Muscle layer of duodenum (tissue), 2 donors: Measurements from ENCODE around the gene C6orf52.
"Not testable (repeated sequence)": the region's sequence is repeated elsewhere in the genome, so short reads cannot be mapped to it uniquely, and the experiment has no call there.

Source experiments
- H3K27ac ChIP-seq: one replicate; pipeline ENCODE4 v1.7.0; 2013; ENCODE audit warnings: mild to moderate bottlenecking, low read length
- H3K27me3 ChIP-seq: one replicate; pipeline ENCODE4 v1.7.0; 2013; ENCODE audit warnings: low read depth, mild to moderate bottlenecking, control low read depth, low read length
- H3K36me3 ChIP-seq, 2 donors: one replicate each; pipeline ENCODE4 v1.7.0; 2013; ENCODE audit warnings: low read length in 2 of 2, control low read depth in 1 of 2, mild to moderate bottlenecking in 1 of 2; ENCODE audit not compliant: insufficient read depth in 2 of 2, control insufficient read depth in 1 of 2
- H3K4me1 ChIP-seq, 2 donors: one replicate each; pipeline ENCODE4 v1.7.0; 2013; ENCODE audit warnings: low read length in 2 of 2, mild to moderate bottlenecking in 2 of 2, control low read depth in 1 of 2, moderate library complexity in 1 of 2; ENCODE audit not compliant: insufficient read depth in 2 of 2, control insufficient read depth in 1 of 2
- H3K4me3 ChIP-seq, 2 donors: one replicate each; pipeline ENCODE4 v1.7.0; 2013; ENCODE audit warnings: low read length in 2 of 2, low read depth in 1 of 2, mild to moderate bottlenecking in 1 of 2
- H3K9me3 ChIP-seq, 2 donors: one replicate each; pipeline ENCODE4 v1.7.0; 2013; ENCODE audit warnings: low read length in 2 of 2, control low read depth in 1 of 2, mild to moderate bottlenecking in 1 of 2; ENCODE audit not compliant: control insufficient read depth in 1 of 2
- donor health status: healthy.

Gene C6orf52

DNA sequence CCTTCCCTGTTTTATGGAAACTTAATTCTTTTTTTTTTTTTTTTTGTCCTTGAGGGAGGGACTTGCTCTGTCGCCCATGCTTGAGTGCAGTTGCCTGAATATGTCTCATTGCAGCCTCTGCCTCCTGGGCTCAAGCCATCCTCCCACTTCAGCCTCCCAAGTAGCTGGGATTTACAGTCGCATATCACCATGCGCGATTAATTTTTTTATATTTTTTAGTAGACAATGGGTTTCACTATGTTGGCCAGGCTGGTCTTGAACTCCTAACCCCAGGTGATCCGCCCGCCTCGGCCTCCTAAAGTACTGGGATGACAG lies 29.1 kb upstream of the C6orf52 start:
- peaks cover 0 to 20% of the 10 kb centered on the region in 2 donors for H3K36me3 ChIP-seq
- peaks cover 0 to 34% of the 10 kb centered on the region in 2 donors for H3K4me1 ChIP-seq

GRCh38 chr6:10722820-10723566 lies 28.6 kb upstream of the C6orf52 start, which contains the start of gene TMEM14C:
Gene TMEM14C, plus strand, starts transcription at chr6:10723070. Its CDS starts 1,544 bp downstream, at chr6:10724614.
- Histone ChIP-seq H3K9me3 (no peaks in the 10 kb centered on the region), H3K4me3 (peak within 1 kb of the TSS; percentile 82 to 87), H3K27ac (peak within 1 kb of the TSS; percentile 88), H3K27me3 (no peaks in the 10 kb centered on the region), H3K36me3 (peaks cover 0 to 15% of the 10 kb centered on the region in 2 donors), H3K4me1 (peaks cover 0 to 34% of the 10 kb centered on the region in 2 donors)

More for the DNA sequence above, 29.1 kb upstream of the C6orf52 start:
- Histone ChIP-seq H3K4me3 (peak overlapping the region; percentile 82 to 87), H3K9me3 (no peaks in the 10 kb centered on the region), H3K27ac (peak overlapping the region; percentile 88), H3K27me3 (no peaks in the 10 kb centered on the region)

GRCh38 chr6:10722570-10722819 lies 28.1 kb upstream of the C6orf52 start:
- Histone ChIP-seq H3K27ac (peak overlapping the region; percentile 86), H3K9me3 (no peaks in the 10 kb centered on the region), H3K4me1 (peaks cover 0 to 34% of the 10 kb centered on the region in 2 donors), H3K4me3 (peak overlapping the region; percentile 82 to 87), H3K36me3 (peaks cover 0 to 12% of the 10 kb centered on the region in 2 donors), H3K27me3 (no peaks in the 10 kb centered on the region)

- no peaks in the 10 kb centered on the region for H3K9me3 ChIP-seq
- H3K27ac ChIP-seq = peak overlapping the region; percentile 86
- H3K36me3 ChIP-seq = peaks cover 0 to 11% of the 10 kb centered on the region in 2 donors
- H3K4me1 ChIP-seq = peaks cover 0 to 34% of the 10 kb centered on the region in 2 donors
- H3K4me3 ChIP-seq = peak overlapping the region; percentile 82 to 87
- H3K27me3 ChIP-seq = no peaks in the 10 kb centered on the region
Measured at GRCh38 chr6:10721850-10722569, 27.6 kb upstream of the C6orf52 start.

DNA sequence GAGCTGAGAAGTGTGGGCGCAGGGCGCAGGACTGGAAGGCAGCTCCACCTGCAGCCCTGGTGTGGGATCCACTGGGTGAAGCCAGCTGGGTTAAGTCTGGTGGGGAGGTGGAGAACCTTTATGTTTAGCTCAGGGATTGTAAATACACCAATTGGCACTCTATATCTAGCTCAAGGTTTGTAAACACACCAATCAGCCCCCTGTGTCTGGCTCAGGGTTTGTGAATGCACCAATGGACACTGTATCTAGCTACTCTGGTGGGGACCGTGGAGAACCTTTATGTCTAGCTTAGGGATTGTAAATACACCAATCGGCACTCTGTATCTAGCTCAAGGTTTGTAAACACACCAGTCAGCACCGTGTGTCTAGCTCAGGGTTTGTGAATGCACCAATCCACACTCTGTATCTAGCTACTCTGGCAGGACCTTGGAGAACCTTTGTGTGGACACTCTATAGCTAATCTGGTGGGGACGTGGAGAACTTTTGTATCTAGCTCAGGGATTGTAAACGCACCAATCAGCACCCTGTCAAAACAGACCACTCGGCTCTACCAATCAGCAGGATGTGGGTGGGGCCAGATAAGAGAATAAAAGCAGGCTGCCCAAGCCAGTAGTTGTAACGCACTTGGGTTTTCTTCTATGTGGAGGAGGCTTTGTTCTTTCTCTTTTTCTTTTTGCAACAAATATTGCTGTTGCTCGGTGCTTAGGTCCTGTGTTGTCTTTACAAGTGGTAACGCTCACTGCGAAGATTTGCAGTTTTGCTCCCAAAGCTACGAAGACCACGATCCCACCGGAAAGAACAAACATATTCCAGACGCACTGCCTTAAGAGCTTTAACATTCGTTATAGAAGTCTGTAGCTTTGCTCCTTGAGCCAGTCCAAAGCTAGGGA lies 26.8 kb upstream of the C6orf52 start:
- not testable (repeated sequence) for H3K36me3 ChIP-seq, H3K9me3 ChIP-seq, H3K27ac ChIP-seq, H3K27me3 ChIP-seq
- peak overlapping the region; percentile 46 to 83 for H3K4me3 ChIP-seq
- H3K4me1 ChIP-seq = peaks cover 0 to 34% of the 10 kb centered on the region in 2 donors

GRCh38 chr6:10720265-10720959 lies 26.0 kb upstream of the C6orf52 start:
- Histone ChIP-seq H3K36me3 (peaks cover 0 to 3% of the 10 kb centered on the region in 2 donors), H3K4me1 (peaks cover 0 to 34% of the 10 kb centered on the region in 2 donors), H3K27me3 (no peaks in the 10 kb centered on the region), H3K27ac (peak overlapping the region; percentile 51), H3K9me3 (no peaks in the 10 kb centered on the region), H3K4me3 (peak overlapping the region; percentile 46 to 83)

- H3K27ac ChIP-seq = peak overlapping the region; percentile 51
- no peaks in the 10 kb centered on the region for H3K27me3 ChIP-seq
Measured at GRCh38 chr6:10719964-10720264, 25.5 kb upstream of the C6orf52 start.

GRCh38 chr6:10719296-10719963 lies 25.0 kb upstream of the C6orf52 start:
- Histone ChIP-seq H3K9me3 (no peaks in the 10 kb centered on the region), H3K4me1 (peaks cover 0 to 26% of the 10 kb centered on the region in 2 donors), H3K4me3 (peak overlapping the region; percentile 46 to 83), H3K27me3 (no peaks in the 10 kb centered on the region), H3K27ac (peak overlapping the region; percentile 51), H3K36me3 (peaks cover 0 to 3% of the 10 kb centered on the region in 2 donors)

More at GRCh38 chr6:10719964-10720264, 25.5 kb upstream of the C6orf52 start:
- peaks cover 0 to 3% of the 10 kb centered on the region in 2 donors for H3K36me3 ChIP-seq
- no peaks in the 10 kb centered on the region for H3K9me3 ChIP-seq
- H3K4me3 ChIP-seq = peak overlapping the region; percentile 46 to 83
- peaks cover 0 to 30% of the 10 kb centered on the region in 2 donors for H3K4me1 ChIP-seq

GRCh38 chr6:10713962-10714361 lies 19.5 kb upstream of the C6orf52 start:
- Histone ChIP-seq H3K36me3 (peaks cover 3 to 9% of the 10 kb centered on the region in 2 donors), H3K27ac (no peak overlapping the region), H3K4me3 (no peak overlapping the region), H3K9me3 (no peaks in the 10 kb centered on the region), H3K27me3 (no peaks in the 10 kb centered on the region), H3K4me1 (no peaks in the 10 kb centered on the region)

DNA sequence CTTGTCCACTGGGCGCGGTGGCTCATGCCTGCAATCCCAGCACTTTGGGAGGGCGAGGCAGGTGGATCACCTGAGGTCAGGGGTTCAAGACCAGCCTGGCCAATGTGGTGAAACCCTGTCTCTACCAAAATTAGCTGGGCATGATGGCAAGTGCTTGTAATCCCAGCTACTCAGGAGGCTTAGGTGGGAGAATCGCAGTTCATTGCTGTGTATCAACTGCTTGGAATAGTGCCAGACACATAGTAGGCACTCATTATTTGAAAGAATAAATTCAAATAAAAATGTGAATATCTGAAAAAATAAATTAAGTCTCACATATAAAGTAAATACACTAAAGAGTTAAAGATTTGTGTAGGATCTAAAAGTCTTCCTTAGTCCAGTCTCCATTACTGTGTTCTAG lies 2.2 kb upstream of the C6orf52 start:
- H3K27ac ChIP-seq = no peak overlapping the region
- peaks cover 13 to 21% of the 10 kb centered on the region in 2 donors for H3K4me1 ChIP-seq
- H3K27me3 ChIP-seq = no peaks in the 10 kb centered on the region
- peaks cover 15 to 30% of the 10 kb centered on the region in 2 donors for H3K36me3 ChIP-seq
- H3K4me3 ChIP-seq = peak overlapping the region in 1 of 2 donors; percentile 98
- no peaks in the 10 kb centered on the region for H3K9me3 ChIP-seq
